ENCODE measurements around the gene DGCR2. TPM values are rescaled to one million over a fixed set of nuclear protein-coding genes. Genes with fewer than 3 reads are reported as not detected.
"Not testable (repeated sequence)": the region's sequence is repeated elsewhere in the genome, so short reads cannot be mapped to it uniquely, and the experiment has no call there.

The DGCR2 gene
- total RNA-seq, 1 experiment from 2014 or later, result 24.8 TPM

GRCh38 chr22:19109198-19110063 lies 12.8 kb downstream of the DGCR2 start:
- DNase-seq (ENCODE audit: low read depth), result peak; percentile 4

- no peak for DNase-seq (ENCODE audit: low read depth)
Observed at GRCh38 chr22:19108807-19109197, 13.4 kb downstream of the DGCR2 start.

GRCh38 chr22:19107730-19108074 lies 14.5 kb downstream of the DGCR2 start:
- no peak for DNase-seq (ENCODE audit: low read depth)

- peak; percentile 5 for DNase-seq (ENCODE audit: low read depth)
Observed at GRCh38 chr22:19106886-19107729, 15.1 kb downstream of the DGCR2 start.

GRCh38 chr22:19105867-19106802 lies 16.1 kb downstream of the DGCR2 start:
- no peak for DNase-seq (ENCODE audit: low read depth)

GRCh38 chr22:19105456-19105855 lies 16.8 kb downstream of the DGCR2 start:
- no peak for DNase-seq (ENCODE audit: low read depth)

GRCh38 chr22:19103880-19104821 lies 18.1 kb downstream of the DGCR2 start:
- DNase-seq (ENCODE audit: low read depth), result no peak

- DNase-seq (ENCODE audit: low read depth), result no peak
Observed at GRCh38 chr22:19098157-19098556, 24.1 kb downstream of the DGCR2 start.

- no peak for DNase-seq (ENCODE audit: low read depth)
Observed at GRCh38 chr22:19097518-19097917, 24.7 kb downstream of the DGCR2 start.

GRCh38 chr22:19096555-19096954 lies 25.7 kb downstream of the DGCR2 start:
- no peak for DNase-seq (ENCODE audit: low read depth)

GRCh38 chr22:19094393-19094997 lies 27.7 kb downstream of the DGCR2 start:
- DNase-seq (ENCODE audit: low read depth), result no peak

- no peak for DNase-seq (ENCODE audit: low read depth)
Observed at GRCh38 chr22:19092725-19093124, 29.5 kb downstream of the DGCR2 start.

- no peak for DNase-seq (ENCODE audit: low read depth)
Observed at GRCh38 chr22:19090586-19091127, 31.6 kb downstream of the DGCR2 start.

GRCh38 chr22:19090183-19090582 lies 32.0 kb downstream of the DGCR2 start:
- no peak for DNase-seq (ENCODE audit: low read depth)

GRCh38 chr22:19088866-19089595 lies 33.2 kb downstream of the DGCR2 start:
- DNase-seq (ENCODE audit: low read depth), result no peak

- DNase-seq (ENCODE audit: low read depth), result peak; percentile 47
Observed at GRCh38 chr22:19086896-19087295, 35.3 kb downstream of the DGCR2 start.

GRCh38 chr22:19086417-19086816 lies 35.8 kb downstream of the DGCR2 start:
- DNase-seq (ENCODE audit: low read depth), result no peak

GRCh38 chr22:19085233-19085718 lies 36.9 kb downstream of the DGCR2 start:
- DNase-seq (ENCODE audit: low read depth), result peak; percentile 39

- not testable (repeated sequence) for DNase-seq (ENCODE audit: low read depth)
Observed at GRCh38 chr22:19084586-19084985, 37.6 kb downstream of the DGCR2 start.
